ENCODE measurements around the gene DHRS7.

DNA sequence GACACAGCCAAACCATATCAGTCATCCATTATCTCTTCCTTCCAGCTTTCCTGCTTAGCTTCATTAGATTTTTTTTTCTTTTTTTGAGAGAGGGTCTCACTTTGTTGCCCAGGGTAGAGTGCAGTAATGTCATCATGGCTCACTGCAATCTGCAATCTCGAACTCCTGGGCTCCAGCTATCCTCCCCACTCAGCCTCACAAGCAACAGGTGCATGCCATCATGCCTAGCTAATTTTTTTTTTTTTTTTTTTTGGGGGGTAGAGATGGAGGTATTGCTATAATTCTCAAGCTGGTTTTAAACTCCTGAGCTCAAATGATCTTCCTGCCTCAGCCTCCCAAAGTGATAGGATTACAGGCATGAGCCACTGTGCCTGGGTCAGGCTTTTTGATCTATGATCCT is 45.5 kb upstream of the DHRS7 start:
- TF ChIP-seq CTCF (conservative IDR thresholded peaks at IDR 0.05) = no peak
- TF ChIP-seq ZFX (IDR thresholded peaks at IDR 0.05) = no peak
